SU-DHL-6 (cell line): ENCODE measurements around the gene RAB6B.

Experiments
- H2AFZ ChIP-seq: fragments of 200-600 bp; sonication (generic); 2 replicates; pipeline ENCODE4 v1.6.1; 2014; ENCODE audit warnings: low read depth, mild to moderate bottlenecking, moderate library complexity, mixed read lengths, antibody characterized with exemption, low read length; ENCODE audit not compliant: severe bottlenecking
- H3F3A ChIP-seq: fragments of 200-600 bp; shearing (Covaris generic); 2 replicates; pipeline ENCODE4 v1.6.0; 2016; ENCODE audit warnings: antibody characterized with exemption, mild to moderate bottlenecking; ENCODE audit not compliant: insufficient read depth
- H3K27ac ChIP-seq: fragments of 200-600 bp; sonication (generic); 2 replicates; pipeline ENCODE4 v1.5.1; 2016; ENCODE audit warnings: low read depth, mild to moderate bottlenecking, low read length, moderate library complexity, mixed read lengths
- H3K27me3 ChIP-seq: fragments of 200-600 bp; sonication (generic), shearing (Covaris generic); 2 replicates; pipeline ENCODE4 v1.6.0; 2014; ENCODE audit warnings: mild to moderate bottlenecking, low read length
- H3K36me3 ChIP-seq: fragments of 200-600 bp; sonication (generic); 2 replicates; pipeline ENCODE4 v1.6.1; 2014; ENCODE audit warnings: mild to moderate bottlenecking, low read length, mixed read lengths
- H3K4me2 ChIP-seq: fragments of 300-600, 200-600 bp; shearing (Covaris generic), sonication (generic); 2 replicates; pipeline ENCODE4 v1.6.0; 2014; ENCODE audit warnings: low read length, low read depth, mild to moderate bottlenecking; ENCODE audit not compliant: poor library complexity, severe bottlenecking
- H3K4me3 ChIP-seq: fragments of 200-600 bp; sonication (generic); 2 replicates; pipeline ENCODE4 v1.5.1; 2014; ENCODE audit warnings: antibody characterized with exemption, low read length, mild to moderate bottlenecking, mixed read lengths; ENCODE audit not compliant: insufficient read depth, poor library complexity, severe bottlenecking
- H3K79me2 ChIP-seq: fragments of 200-600 bp; sonication (generic); 2 replicates; pipeline ENCODE4 v1.6.1; 2014; ENCODE audit warnings: mild to moderate bottlenecking, low read length, moderate library complexity; ENCODE audit not compliant: insufficient read depth
- H3K9ac ChIP-seq: fragments of 200-600 bp; sonication (generic); 2 replicates; pipeline ENCODE4 v1.7.0; 2014; ENCODE audit warnings: mild to moderate bottlenecking, low read length
- H3K9me2 ChIP-seq: fragments of 200-600 bp; sonication (generic); replicated peaks from 2 replicates; pipeline ENCODE4 v1.6.1; 2014; ENCODE audit warnings: low read length; ENCODE audit not compliant: insufficient read depth
- H3K9me3 ChIP-seq: fragments of 200-600 bp; sonication (generic); 2 replicates; pipeline ENCODE4 v1.6.1; 2014; ENCODE audit warnings: low read length, mixed read lengths; ENCODE audit not compliant: insufficient read depth
- H4K20me1 ChIP-seq: fragments of 200-600 bp; sonication (generic); 2 replicates; pipeline ENCODE4 v1.6.1; 2014; ENCODE audit warnings: low read depth, mild to moderate bottlenecking, antibody characterized with exemption, low read length, moderate library complexity, mixed read lengths
- EZH2phosphoT487 ChIP-seq: fragments of 200-600 bp; sonication (generic), shearing (Covaris generic); conservative IDR thresholded peaks from 2 replicates; pipeline ENCODE4 v1.6.1; 2018; ENCODE audit warnings: mild to moderate bottlenecking, antibody characterized with exemption, low read length, moderate library complexity, mixed read lengths
- TF ChIP-seq, protein P1 (sequence below): fragments of 200-600 bp; sonication (generic); IDR thresholded peaks from one replicate; pipeline ENCODE4 v1.5.1; 2017; ENCODE audit warnings: antibody characterized with exemption, mild to moderate bottlenecking, low read length, moderate library complexity; ENCODE audit not compliant: insufficient read depth, poor library complexity, severe bottlenecking

The RAB6B gene

DNA sequence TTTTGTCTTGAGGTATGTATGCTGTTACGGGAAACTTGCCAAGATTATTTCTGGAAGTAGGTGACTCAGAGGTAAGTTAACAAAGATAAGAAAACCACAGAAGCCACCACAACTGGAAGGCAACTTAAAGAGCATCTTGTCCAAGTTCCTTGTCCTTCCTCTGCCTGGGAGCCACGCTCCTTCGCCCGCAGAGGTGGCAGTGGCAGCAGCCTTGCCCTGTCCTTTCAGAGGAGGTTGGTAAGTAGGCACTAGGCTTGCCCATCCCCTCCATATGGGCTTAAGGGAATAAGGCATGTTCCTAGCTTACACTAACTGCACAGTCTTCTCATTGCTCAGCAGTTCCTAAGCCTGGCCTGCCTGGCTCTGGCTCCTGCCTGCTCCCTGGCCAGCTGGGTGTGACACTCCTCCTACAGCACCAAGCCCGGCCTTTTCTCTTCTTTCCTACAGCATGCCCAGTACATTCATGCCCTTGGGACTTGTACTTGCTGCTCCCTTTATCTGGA is 48.0 kb upstream of the RAB6B start:
- no peaks in the 10 kb centered on the region for H3K9me3 ChIP-seq
- no peaks in the 10 kb centered on the region for H3K9me2 ChIP-seq
- no peaks in the 10 kb centered on the region for H4K20me1 ChIP-seq
- no peak overlapping the region for H3K4me2 ChIP-seq
- no peak overlapping the region for H3K9ac ChIP-seq
- H3K27ac ChIP-seq: no peak overlapping the region
- H2AFZ ChIP-seq: no peak overlapping the region
- TF ChIP-seq, protein P1, sequence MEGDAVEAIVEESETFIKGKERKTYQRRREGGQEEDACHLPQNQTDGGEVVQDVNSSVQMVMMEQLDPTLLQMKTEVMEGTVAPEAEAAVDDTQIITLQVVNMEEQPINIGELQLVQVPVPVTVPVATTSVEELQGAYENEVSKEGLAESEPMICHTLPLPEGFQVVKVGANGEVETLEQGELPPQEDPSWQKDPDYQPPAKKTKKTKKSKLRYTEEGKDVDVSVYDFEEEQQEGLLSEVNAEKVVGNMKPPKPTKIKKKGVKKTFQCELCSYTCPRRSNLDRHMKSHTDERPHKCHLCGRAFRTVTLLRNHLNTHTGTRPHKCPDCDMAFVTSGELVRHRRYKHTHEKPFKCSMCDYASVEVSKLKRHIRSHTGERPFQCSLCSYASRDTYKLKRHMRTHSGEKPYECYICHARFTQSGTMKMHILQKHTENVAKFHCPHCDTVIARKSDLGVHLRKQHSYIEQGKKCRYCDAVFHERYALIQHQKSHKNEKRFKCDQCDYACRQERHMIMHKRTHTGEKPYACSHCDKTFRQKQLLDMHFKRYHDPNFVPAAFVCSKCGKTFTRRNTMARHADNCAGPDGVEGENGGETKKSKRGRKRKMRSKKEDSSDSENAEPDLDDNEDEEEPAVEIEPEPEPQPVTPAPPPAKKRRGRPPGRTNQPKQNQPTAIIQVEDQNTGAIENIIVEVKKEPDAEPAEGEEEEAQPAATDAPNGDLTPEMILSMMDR: no peak
- no peak for TF ChIP-seq EZH2phosphoT487
- no peaks in the 10 kb centered on the region for H3K79me2 ChIP-seq
- H3K27me3 ChIP-seq: no peaks in the 10 kb centered on the region
- H3K36me3 ChIP-seq: no peaks in the 10 kb centered on the region
- no peak overlapping the region for H3K4me3 ChIP-seq
- no peaks in the 10 kb centered on the region for H3F3A ChIP-seq

- no peaks in the 10 kb centered on the region for H3K9me2 ChIP-seq
- no peak overlapping the region for H3K27ac ChIP-seq
- H3K9me3 ChIP-seq: no peaks in the 10 kb centered on the region
- no peak overlapping the region for H2AFZ ChIP-seq
- no peak for TF ChIP-seq EZH2phosphoT487
- TF ChIP-seq, protein P1: no peak
- H3K4me3 ChIP-seq: no peak overlapping the region
- no peak overlapping the region for H3K9ac ChIP-seq
- no peaks in the 10 kb centered on the region for H4K20me1 ChIP-seq
- H3K27me3 ChIP-seq: no peaks in the 10 kb centered on the region
- H3K4me2 ChIP-seq: no peak overlapping the region
- H3F3A ChIP-seq: no peaks in the 10 kb centered on the region
- no peaks in the 10 kb centered on the region for H3K36me3 ChIP-seq
- no peaks in the 10 kb centered on the region for H3K79me2 ChIP-seq
Observed at GRCh38 chr3:133943031-133943535, 47.4 kb upstream of the RAB6B start.

DNA sequence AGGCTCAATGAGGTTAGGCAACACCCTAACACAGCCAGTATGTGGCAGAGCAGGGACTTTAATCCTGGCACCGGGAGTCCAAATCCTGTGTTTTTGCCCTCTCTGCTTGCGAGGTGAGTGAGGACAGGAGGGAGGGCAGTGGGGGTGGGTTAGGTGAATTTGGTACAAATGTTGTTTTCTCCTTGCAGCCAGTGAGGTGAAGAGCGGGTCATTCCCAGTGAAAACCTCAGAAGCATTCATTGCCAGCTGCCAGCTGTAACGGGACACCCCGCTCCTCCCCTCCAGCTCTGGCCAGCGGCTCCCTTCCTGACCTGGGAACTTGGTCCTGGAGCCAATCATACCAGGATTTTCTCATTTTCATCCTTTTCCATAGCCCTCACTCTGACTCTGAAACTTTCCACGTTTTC is 45.7 kb upstream of the RAB6B start:
- H3K9me3 ChIP-seq: no peaks in the 10 kb centered on the region
- no peak overlapping the region for H2AFZ ChIP-seq
- H3K4me2 ChIP-seq: no peak overlapping the region
- no peaks in the 10 kb centered on the region for H3K79me2 ChIP-seq
- H3K36me3 ChIP-seq: no peaks in the 10 kb centered on the region
- no peaks in the 10 kb centered on the region for H3F3A ChIP-seq
- H3K27ac ChIP-seq: no peak overlapping the region
- TF ChIP-seq, protein P1: no peak
- no peak for TF ChIP-seq EZH2phosphoT487
- no peaks in the 10 kb centered on the region for H4K20me1 ChIP-seq
- no peak overlapping the region for H3K4me3 ChIP-seq
- no peaks in the 10 kb centered on the region for H3K27me3 ChIP-seq
- H3K9me2 ChIP-seq: no peaks in the 10 kb centered on the region
- no peak overlapping the region for H3K9ac ChIP-seq
